ENCODE measurements around the gene HNRNPF. TPM values are rescaled to one million over a fixed set of nuclear protein-coding genes. Genes with fewer than 3 reads are reported as not detected.
A peak's percentile ranks its signal among the peaks of the same experiment; 100 is the strongest.

HNRNPF gene
- total RNA-seq, 2 donors from 2014 or later: 283 to 299 TPM

GRCh38 chr10:43352951-43353350 lies 56.0 kb downstream of the HNRNPF start:
- Histone ChIP-seq H3K9ac (ENCODE audit: extremely low read depth, low read length, poor library complexity, severe bottlenecking) (no peak overlapping the region), H3K27me3 (ENCODE audit: control insufficient read depth, insufficient read depth, low read length, poor library complexity, severe bottlenecking) (no peaks in the 10 kb centered on the region), H3K4me1 (ENCODE audit: control insufficient read depth, insufficient read depth, low read length) (peaks cover 5% of the 10 kb centered on the region), H3K36me3 (ENCODE audit: control insufficient read depth, insufficient read depth, low read length) (no peaks in the 10 kb centered on the region), H3K27ac (ENCODE audit: low read depth, low read length) (no peak overlapping the region), H3K9me3 (ENCODE audit: control insufficient read depth, low read length) (no peaks in the 10 kb centered on the region), H3K4me3 (ENCODE audit: low read length) (no peak overlapping the region)
- Mint-ChIP-seq H3K4me3 (no peak overlapping the region), H3K36me3 (ENCODE audit: low read depth) (no peaks in the 10 kb centered on the region), H3K4me1 (peaks cover 28% of the 10 kb centered on the region), H3K27ac (no peak overlapping the region), H3K9me3 (no peaks in the 10 kb centered on the region), H3K27me3 (ENCODE audit: insufficient read depth) (no peaks in the 10 kb centered on the region)
- peak; percentile 50 for TF ChIP-seq CTCF (conservative IDR thresholded peaks at IDR 0.05)
- no peak for DNase-seq
- WGBS, 2 experiments (ENCODE audit: insufficient coverage in 1 of 2, insufficient read length in 1 of 2): 75 to 85% methylated on average over 5 to 7 of the region's 7 CpGs

GRCh38 chr10:43351301-43351700 lies 57.7 kb downstream of the HNRNPF start:
- Mint-ChIP-seq H3K27me3 (ENCODE audit: insufficient read depth) (no peaks in the 10 kb centered on the region), H3K4me1 (peaks cover 28% of the 10 kb centered on the region), H3K36me3 (ENCODE audit: low read depth) (no peaks in the 10 kb centered on the region), H3K27ac (no peak overlapping the region), H3K4me3 (no peak overlapping the region), H3K9me3 (no peaks in the 10 kb centered on the region)
- 91 to 100% methylated on average over 1 to 14 of the region's 14 CpGs for WGBS, 2 experiments (ENCODE audit: insufficient coverage in 1 of 2, insufficient read length in 1 of 2)
- Histone ChIP-seq H3K4me1 (ENCODE audit: control insufficient read depth, insufficient read depth, low read length) (peaks cover 5% of the 10 kb centered on the region), H3K27ac (ENCODE audit: low read depth, low read length) (no peak overlapping the region), H3K36me3 (ENCODE audit: control insufficient read depth, insufficient read depth, low read length) (no peaks in the 10 kb centered on the region), H3K27me3 (ENCODE audit: control insufficient read depth, insufficient read depth, low read length, poor library complexity, severe bottlenecking) (no peaks in the 10 kb centered on the region), H3K4me3 (ENCODE audit: low read length) (no peak overlapping the region), H3K9me3 (ENCODE audit: control insufficient read depth, low read length) (no peaks in the 10 kb centered on the region), H3K9ac (ENCODE audit: extremely low read depth, low read length, poor library complexity, severe bottlenecking) (no peak overlapping the region)
- no peak for DNase-seq
- TF ChIP-seq CTCF (conservative IDR thresholded peaks at IDR 0.05): no peak

GRCh38 chr10:43350686-43351085 lies 58.3 kb downstream of the HNRNPF start:
- Mint-ChIP-seq H3K9me3 (no peaks in the 10 kb centered on the region), H3K27me3 (ENCODE audit: insufficient read depth) (no peaks in the 10 kb centered on the region), H3K36me3 (ENCODE audit: low read depth) (no peaks in the 10 kb centered on the region), H3K27ac (no peak overlapping the region), H3K4me1 (peaks cover 22% of the 10 kb centered on the region), H3K4me3 (no peak overlapping the region)
- Histone ChIP-seq H3K36me3 (ENCODE audit: control insufficient read depth, insufficient read depth, low read length) (no peaks in the 10 kb centered on the region), H3K27ac (ENCODE audit: low read depth, low read length) (no peak overlapping the region), H3K4me3 (ENCODE audit: low read length) (no peak overlapping the region), H3K27me3 (ENCODE audit: control insufficient read depth, insufficient read depth, low read length, poor library complexity, severe bottlenecking) (no peaks in the 10 kb centered on the region), H3K9me3 (ENCODE audit: control insufficient read depth, low read length) (no peaks in the 10 kb centered on the region), H3K4me1 (ENCODE audit: control insufficient read depth, insufficient read depth, low read length) (peaks cover 5% of the 10 kb centered on the region), H3K9ac (ENCODE audit: extremely low read depth, low read length, poor library complexity, severe bottlenecking) (no peak overlapping the region)
- DNase-seq: no peak
- WGBS, 2 experiments (ENCODE audit: insufficient coverage in 1 of 2, insufficient read length in 1 of 2): 94 to 98% methylated on average over 29 to 34 of the region's 34 CpGs
- TF ChIP-seq CTCF (conservative IDR thresholded peaks at IDR 0.05): no peak
